ENCODE data around the gene CRYBG1.

Gene CRYBG1

DNA sequence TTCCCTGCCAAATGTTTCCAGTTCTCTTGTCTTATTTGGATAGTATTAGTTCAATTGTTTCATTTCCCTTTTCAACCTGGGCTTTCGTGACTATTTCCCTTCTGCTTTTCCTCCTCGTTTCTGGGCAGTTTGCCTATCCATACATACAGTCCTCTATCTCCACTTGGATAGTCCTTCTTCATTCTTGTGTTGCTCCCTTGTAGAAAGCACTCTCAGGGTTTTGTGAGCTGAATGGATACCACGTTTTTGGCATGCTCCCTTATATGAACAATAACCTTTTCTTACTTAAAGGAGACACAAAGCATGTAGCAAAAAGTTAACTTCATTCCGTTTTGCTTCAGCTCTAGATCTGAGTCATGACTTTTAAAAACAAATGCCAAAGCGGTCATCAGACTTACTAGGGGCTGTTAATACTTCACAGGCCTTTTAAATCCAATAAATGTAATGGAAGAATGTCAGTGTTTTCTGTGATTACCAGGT, 16.6 kb downstream of the CRYBG1 start:
- DNase-seq (ENCODE audit: low spot score) = no peak

DNA sequence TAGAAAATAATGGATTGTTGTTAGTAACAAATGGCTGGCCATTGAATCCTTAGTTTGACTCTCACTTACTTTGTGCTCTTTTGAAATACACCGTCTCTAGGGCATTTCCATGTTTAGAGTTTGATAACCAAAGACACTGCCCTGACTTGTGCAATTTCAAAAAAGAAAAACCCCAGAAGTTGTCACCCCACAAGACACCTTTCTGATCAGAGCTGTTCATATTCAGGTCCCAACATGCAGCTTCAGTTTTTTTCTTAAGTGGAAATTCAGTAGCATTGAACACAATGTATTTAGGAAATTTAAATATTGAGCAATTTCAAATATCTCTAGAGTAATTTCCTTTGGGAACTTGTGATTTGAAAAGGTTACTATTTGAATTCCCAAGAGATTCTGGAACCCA, 19.4 kb downstream of the CRYBG1 start:
- no peak for DNase-seq (ENCODE audit: low spot score)

DNA sequence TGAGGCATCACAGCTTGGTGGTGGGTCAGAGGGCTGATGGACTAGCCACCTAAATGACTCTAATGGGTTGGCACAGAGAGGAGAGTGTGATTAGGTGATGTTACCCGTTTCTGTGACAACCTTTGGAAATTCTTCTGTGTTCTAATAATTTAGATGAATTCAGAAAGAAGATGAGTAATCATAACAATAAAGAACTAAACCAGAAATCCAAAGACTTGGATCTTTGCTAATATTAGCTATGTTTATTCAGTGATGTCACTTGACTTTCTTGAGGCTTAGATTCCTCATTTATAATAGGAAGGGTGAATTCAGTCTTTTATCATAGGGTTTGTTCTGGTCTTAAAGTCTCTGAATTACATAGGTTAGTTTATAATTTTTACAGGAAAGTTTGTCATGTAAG, 19.9 kb downstream of the CRYBG1 start:
- no peak for DNase-seq (ENCODE audit: low spot score)

DNA sequence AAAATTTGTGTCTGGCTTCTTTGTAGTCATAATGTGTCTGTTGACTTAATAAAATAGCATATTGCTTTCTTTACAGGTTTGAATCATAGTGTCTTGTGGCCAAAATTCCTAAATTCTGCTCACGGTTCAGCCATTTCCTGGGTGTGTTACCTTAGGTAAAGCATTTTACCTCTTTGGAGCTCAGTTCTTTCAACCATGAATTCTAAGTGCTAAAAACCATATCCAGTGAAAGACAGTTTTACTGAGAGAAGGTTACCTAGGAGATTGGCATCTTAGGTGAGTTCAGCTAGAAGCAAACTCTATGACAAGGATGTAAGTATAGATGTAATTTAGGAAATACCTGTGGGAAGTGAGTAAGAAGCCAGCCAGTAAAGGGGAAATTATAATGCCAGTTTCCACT, 20.7 kb downstream of the CRYBG1 start:
- DNase-seq (ENCODE audit: low spot score) = no peak

DNA sequence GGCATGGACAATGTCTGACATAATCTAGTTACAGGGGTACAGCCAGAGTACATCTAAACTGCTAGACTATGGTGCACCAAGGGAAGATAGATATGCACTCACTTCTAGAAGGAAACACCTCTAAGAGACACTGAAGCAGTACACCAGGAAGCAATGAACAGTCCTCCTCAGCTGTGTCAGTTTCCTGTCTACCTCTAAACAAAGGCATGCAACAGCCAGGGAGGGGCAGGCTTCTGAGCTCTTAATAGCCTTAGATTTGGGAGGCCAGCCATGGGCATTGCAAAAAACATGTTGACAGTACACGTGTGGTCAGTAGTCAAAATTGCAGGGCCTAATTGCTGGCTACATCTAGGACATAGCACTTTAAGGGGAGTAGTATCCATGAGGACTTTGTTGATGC, 21.4 kb downstream of the CRYBG1 start:
- DNase-seq (ENCODE audit: low spot score) = peak; percentile 25

DNA sequence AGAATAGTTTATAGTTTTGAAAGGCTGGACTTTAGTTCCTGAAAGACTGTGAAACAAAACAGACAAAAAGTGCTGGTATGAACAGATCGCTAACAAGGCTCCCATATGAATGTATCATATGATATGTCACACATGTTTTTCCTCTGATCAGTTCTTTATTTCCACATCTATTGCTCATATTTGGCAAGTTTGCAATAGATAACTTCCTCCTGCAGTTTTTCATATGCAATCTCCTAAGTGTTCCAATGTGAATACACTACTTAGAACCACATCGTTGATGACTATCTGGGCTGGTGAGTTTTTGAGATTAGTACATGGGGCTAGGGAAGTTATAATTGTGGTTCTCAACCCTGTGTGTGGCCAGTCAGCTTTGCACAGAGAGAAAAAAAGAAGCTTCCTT, 23.1 kb downstream of the CRYBG1 start:
- DNase-seq (ENCODE audit: low spot score) = no peak

DNA sequence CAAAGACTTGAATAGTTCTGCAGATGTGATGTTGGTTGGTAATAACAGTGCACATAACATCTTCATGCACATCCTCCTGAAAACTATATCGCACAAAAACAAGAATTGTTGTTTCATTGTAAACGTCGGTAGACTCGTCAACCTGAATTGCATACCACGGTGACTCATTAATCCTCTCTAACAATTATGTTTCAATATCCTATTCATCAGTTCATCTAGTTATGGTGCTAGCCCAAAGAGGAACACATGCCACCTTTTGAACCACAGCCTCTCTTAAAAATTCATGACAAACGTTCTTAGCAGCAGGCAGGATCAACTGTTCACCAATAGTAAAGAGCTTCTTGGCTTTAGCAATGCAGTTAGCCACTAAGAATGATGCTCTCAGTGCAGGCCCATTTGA, 25.0 kb downstream of the CRYBG1 start:
- no peak for DNase-seq (ENCODE audit: low spot score)

DNA sequence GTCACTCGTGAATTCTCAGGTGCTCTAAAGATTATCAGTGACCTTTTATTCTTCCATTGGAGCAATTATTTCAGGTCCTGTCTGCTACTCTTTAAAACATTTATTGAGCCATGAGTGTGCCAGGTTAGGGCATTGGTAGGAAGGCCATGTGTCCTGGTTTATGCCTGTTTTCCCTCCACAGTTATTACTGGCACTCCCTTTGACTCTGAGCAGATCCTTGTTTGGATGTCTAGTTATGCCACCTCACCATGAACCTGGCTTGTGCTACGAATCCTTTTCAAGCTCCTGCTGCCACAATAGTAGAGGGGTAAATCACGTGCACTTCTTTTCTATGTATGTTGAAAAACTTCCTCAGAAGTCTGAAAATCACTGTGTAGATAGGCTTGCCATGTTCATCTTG, 27.4 kb downstream of the CRYBG1 start:
- DNase-seq (ENCODE audit: low spot score) = no peak

DNA sequence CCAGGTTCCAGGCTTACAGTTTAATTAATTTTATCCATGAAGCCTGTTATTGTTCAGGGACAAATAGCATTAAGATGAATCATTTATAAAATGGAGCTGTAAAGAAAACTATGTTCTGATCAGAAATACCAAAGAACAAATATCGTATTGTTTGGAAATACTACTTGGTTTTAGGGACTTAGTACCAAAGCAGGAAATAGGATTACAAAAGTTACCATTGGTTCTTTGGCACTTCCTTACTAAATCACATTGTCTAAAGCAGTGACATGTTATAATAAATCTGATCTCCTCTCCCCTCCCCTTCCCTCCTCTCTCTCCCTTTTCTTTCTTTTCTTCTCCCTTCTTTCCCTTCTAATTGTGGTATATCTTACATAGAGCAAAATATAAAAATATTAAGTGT, 29.6 kb downstream of the CRYBG1 start:
- no peak for DNase-seq (ENCODE audit: low spot score)

DNA sequence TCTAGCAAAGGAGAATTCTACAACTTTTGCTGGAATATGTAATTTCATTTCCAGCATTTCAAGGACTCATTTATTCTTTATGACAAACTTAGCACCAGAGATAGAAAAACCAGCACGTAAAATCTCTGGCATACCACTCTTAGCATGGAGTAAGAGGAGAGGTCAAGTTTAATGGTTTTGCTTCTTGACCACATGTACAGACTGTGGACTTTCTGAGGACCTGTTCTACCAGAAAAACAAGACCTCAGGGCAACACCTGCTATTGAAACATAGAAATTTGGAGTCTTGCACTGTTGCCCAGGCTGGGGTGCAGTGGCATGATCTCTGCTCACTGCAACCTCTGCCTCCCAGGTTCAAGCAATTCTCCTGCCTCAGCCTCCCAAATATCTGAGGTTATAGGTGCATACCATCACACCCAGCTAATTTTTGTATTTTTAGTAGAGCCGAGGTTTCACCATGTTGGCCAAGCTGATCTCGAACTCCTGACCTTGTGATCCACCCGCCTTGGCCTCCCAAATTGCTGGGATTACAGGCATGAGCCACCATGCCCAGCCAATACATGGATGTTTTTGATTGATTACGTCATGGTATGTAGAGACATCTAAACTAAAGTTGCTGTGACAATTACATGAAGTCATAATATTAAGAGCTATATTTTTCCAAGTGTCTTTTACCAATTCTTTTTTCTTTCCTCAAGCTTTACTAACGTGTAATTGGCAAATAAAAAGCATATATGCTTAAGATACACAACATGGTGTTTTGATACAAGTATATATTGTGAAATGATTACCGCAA, 36.1 kb downstream of the CRYBG1 start:
- DNase-seq (ENCODE audit: low spot score) = no peak

DNA sequence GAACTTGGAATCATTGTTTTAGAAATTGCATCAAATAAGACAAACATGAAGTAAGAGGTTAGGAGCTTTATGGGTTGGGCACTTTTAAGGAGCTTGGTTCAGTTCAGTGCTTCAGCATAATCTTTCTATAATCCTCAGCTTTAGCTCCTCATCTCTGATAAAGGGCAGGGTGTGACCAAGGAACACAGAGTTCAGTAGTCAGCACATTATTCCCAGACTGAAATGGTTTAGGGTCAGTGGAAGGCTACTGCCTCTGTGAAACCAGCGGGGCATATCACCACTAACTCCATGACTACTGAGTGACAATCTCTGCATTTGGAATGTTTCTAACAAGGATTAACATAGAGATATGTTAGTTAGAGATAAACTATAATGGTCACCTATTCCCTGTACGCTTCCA, 36.9 kb downstream of the CRYBG1 start:
- DNase-seq (ENCODE audit: low spot score) = no peak

DNA sequence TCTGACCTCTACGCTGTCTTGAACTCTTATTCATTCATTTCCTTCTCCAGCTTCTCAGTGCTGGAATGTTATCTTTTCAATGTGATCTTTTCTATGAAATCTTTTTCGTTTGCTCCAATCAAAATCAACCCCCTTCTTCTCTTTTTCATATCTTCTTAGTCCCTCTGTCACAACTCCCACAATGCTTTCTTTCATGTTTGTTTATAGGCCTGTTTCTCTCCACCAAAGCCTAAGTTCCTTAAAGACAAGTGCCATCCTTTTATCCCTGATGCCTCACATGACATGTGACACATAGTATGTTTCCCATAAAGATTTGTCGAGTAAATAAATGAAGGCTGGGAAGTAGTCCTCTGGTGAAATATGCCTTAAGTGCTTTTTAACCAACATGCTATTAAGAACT, 38.1 kb downstream of the CRYBG1 start:
- no peak for DNase-seq (ENCODE audit: low spot score)

DNA sequence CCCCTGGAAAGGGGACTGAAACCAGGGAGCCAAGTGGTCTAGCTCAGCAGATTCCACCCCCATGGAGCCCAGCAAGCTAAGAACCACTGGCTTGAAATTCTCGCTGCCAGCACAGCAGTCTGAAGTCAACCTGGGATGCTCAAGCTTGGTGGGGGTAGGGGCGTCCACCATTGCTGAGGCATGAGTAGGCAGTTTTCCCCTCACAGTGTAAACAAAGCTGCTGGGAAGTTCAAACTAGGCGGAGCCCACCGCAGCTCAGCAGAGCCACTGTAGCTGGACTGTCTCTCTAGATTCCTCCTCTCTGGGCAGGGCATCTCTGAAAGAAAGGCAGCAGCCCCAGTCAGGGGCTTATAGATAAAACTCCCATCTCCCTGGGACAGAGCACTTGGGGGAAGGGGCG, 44.5 kb downstream of the CRYBG1 start:
- DNase-seq (ENCODE audit: low spot score) = peak; percentile 12

DNA sequence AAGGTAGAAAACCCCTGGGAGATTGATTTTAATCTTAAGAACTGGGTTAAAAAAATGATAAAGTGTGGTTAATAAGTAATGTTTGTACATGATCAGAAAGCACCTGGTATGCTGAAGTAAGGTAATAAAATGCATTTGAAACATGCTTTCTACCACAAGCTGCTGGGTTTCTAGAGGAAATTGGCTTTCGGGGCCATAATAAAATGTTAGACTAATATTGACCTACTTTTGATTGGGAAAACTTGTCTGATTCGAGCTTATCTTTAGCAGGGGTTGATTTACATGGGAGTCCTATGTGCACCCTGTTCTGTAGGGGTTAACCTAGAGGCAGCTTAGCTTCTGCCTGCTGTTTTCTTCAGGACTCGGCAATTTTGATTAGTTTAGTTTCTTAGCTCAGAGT, 50.5 kb downstream of the CRYBG1 start:
- DNase-seq (ENCODE audit: low spot score) = peak; percentile 3

DNA sequence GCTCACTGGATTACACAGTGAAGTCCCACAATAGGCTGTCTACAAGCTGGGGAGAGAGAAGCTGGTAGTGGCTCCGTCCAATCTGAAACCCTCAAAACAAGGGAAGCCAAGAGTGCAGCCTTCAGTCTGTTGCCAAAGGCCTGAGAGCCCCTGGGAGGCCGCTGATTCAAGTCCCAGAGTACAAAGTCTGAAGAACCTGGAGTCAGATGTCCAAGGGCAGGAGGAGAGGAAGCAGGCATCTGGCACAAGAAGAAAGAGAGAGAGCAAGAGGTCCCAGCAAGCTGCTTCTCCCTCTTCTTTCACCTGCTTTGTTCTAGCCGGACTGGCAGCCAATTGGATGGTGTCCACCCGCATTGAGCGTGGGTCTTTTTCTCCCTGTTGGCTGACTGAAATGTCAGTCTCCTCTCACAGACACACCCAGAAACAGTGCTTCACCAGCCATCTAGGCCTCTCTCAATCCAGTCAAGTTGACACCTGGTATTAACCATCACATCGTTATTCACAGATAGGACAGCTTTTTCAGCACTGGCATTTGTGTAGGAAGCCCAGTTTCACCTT, 51.2 kb downstream of the CRYBG1 start:
- no peak for DNase-seq (ENCODE audit: low spot score)

DNA sequence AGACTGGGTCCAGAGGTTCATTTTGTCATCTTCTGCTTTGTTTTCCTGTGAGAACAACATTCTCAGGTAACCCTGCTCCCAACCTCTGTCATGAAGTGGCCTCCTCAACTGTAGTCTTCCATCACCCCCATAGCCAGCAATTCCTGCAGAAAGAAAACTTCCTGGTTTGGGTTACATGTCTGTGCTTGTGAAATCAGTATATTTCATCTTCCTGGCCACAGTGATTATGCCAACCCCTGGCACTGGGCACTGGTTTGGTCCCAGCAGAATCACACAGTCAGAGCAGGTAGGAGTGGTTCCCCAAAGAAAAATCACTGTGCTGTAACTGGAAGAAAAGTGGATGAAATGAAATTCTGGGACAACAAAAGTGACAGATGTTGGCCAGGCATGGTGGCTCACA, 52.5 kb downstream of the CRYBG1 start:
- no peak for DNase-seq (ENCODE audit: low spot score)

DNA sequence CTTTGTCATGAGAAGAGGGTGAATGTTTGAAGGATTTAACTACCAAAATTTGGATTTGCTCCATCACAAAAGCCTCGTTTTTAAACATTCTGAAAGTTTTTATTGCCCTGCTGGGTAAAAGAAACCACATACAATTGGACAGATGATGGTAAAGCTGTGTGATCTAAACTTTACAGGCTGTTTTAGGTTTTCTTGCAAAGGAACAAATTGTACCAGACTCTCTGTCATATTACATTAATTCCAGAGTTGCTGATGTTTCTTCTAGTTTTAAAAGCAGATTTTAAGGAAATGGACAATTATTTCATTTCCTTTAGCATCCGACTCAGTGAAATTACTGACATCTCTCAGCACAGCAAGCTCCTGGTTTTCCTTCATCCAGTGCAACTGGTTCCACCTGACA, 53.2 kb downstream of the CRYBG1 start:
- DNase-seq (ENCODE audit: low spot score) = no peak

DNA sequence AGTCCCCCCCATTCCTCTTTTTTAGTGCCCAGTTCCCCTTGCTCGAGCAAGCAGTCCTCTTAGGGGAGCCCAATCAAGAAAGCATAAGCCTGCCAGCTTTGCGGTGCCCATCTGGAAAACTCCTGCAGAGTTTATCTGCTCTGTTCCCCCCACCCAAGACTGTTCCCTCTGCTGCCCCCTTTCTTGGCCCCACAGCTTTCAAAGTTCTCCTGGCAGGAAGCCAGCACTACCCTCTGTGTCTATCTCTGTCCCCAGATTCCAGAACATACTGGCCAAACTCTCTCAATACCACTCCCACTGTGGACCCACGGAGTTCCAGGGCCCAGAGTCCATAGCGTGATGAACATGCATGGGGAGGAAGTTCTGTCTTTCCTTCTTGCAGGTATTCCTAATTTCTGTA, 55.4 kb downstream of the CRYBG1 start:
- no peak for DNase-seq (ENCODE audit: low spot score)

DNA sequence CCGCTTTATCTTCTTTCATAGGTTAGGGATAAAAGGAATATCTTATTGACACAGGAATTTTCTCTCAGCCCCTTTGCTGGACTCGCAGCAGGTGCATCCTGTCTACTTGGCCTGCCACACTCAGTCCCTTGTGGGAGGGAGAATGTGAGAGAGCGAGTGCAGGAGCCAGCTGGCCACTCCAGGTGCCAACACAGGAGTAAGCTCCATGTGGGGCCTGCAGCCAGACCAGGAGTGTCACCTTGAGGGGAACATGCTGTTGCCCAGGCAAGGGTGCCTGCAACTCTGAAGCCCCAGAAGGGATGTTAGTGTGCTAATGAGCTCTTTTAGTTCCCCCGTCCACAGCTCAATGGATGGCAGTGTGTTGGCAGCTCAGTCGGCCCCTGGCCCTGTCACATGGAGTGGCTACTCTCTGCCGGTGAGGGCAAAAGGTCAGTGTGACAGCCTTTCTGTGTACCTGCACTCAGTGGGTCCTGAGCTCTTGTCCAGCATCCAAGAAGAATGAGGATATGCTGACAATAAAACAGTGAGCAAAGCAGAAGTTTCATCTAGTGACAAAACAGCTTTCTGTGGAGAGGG, 57.1 kb downstream of the CRYBG1 start:
- DNase-seq (ENCODE audit: low spot score) = no peak

DNA sequence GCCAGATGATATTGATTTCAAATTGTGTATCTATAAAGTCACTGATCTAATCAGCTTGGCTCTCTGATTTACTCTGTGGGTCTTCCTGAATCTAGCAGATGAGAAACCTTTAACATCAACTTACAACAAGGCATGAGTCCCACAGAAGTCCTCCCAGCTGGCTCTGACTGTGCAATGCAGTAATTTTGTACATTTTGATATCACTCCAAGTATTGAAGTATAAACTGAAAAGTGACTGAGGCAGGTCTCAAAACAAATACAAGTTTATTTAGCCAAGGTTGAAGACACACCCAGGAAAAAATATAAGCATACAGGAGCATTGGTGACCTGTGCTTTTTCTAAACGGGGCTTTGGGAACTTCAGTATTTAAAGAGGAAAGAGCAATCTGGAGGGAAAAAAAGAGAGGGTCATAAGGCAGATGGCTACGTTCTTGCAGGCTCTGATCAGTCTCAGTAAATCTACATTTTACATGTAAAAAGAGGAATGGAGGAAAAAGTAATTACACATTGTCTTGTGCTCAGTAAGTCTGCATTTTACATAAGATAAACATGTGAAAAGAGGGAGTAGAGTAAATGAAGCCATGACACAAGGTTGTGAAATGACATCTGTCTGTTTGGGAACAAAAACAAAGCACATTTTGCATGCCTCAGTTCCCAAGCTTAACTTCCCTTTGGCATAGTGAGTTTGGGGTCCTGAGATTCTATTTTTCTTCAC, 59.5 kb downstream of the CRYBG1 start:
- no peak for DNase-seq (ENCODE audit: low spot score)

DNA sequence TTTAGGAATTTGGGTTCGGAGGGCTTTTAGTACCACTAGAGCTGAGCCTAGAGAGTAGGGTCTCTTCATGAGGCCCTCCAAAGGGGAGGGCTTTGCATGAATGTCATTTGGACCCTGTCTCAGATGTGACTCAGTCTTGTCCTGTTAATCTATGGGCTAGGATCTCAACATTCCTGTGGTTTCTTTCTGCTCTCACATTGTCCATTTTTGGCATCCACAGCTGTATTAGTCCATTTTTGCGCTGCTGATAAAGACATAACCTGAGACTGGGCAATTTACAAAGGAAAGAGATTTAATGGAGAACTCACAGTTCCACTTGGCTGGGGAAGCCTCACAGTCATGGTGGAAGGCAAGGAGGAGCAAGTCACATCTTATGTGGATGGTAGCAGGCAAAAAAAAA, 61.0 kb downstream of the CRYBG1 start:
- no peak for DNase-seq (ENCODE audit: low spot score)

DNA sequence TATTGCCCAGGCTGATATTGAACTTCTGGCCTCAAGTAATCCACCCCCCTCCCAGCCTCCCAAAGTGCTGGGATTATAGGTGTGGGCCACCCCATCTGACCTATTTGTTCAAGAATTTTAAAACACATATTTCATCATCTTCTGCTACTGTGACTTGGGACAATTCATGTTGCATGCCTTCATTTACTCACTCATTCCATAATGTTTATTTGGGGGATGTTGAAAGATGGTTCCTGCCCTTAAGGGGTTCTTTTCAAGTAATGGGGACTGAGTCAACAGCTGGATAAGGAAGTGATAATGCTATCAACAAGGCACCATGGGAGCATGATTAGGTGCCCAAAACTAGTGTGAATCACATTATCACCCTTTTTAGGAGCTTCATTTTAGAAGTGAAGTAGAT, 62.0 kb downstream of the CRYBG1 start:
- DNase-seq (ENCODE audit: low spot score) = no peak

DNA sequence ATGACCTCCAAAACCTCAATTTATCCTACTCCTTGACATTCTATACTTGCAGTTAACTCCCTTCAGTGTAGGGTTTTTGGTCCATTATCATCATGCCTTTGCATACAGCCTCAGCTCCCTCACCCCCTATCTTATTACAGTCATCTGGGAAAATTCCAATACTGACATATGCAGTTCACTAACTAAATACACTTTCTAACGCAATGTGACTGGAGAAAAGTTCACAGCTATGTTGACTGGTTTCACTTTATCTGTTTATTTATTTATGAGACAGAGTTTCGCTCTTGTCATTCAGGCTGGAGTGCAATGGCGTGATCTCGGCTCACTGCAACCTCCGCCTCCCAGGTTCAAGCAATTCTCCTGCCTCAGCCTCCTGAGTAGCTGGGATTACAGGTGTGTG, 64.9 kb downstream of the CRYBG1 start:
- no peak for DNase-seq (ENCODE audit: low spot score)
